ENCODE measurements around the gene RFESD. TPM values are rescaled to one million over a fixed set of nuclear protein-coding genes. Genes with fewer than 3 reads are reported as not detected.
"Not testable (repeated sequence)": the region's sequence is repeated elsewhere in the genome, so short reads cannot be mapped to it uniquely, and the experiment has no call there.

RFESD gene
- total RNA-seq, 2 donors from 2014 or later, result 2.5 to 4.3 TPM

DNA sequence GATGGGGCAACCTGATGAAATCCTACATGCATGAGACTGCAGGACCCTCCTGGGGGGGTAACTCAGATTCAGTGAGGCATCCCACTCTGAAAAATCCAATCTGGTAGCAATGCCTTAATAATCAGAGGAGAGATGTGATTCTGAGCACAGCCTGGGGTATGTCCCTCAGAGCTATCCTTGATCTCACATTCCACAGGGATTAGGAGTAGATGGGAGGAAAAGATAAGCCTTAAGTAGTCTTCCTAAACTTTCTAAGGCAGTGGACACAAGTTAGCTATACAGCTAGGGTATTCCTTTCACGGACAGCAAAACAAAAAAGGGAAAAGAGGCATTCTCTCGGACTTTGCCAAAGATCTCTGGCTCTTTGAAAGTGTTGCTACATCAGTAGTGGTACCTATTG, 40.1 kb downstream of the RFESD start:
- intact Hi-C loops (cut with DNase I), result no loop called here
- DNase-seq (no peak), ATAC-seq (no peak)

DNA sequence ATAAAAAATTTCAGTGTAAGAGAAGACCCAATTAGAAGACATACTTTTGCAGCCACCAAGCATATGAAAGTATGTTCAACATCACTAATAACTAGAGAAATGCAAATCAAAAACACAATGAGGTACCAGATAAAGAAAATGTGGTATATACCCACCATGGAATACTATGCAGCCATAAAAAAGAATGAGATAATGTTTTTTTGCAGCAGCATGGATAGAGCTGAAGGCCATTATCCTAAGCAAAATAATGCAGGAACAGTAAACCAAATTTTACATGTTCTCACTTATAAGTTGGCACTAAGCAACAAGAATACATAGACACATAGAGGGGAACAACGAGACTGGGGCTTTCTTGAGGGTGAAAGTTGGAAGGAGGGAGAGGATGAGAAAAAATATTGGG, 43.1 kb downstream of the RFESD start:
- DNase-seq (no peak), ATAC-seq (no peak)
- intact Hi-C loops (cut with DNase I), result no loop called here

DNA sequence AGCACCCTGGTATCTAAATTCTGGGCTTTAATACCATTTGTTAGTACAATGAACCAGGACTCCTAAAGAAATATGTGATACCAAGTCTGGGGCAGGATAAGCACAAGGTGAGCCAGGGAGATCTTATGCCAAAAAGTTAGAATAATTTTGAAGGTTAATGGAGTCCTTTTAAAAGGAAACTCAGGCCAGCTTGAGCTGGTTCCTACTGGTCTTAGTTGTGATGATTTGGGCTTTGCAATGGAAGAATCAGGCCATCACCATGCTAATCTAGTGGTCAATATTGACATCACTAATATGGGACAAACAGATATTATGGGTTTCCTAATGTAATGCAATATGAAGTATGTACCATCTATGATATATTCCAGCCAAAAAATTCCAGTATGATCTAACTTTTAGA, 43.8 kb downstream of the RFESD start:
- DNase-seq, result no peak
- ATAC-seq, result no peak
- intact Hi-C loops (cut with DNase I), result no loop called here

DNA sequence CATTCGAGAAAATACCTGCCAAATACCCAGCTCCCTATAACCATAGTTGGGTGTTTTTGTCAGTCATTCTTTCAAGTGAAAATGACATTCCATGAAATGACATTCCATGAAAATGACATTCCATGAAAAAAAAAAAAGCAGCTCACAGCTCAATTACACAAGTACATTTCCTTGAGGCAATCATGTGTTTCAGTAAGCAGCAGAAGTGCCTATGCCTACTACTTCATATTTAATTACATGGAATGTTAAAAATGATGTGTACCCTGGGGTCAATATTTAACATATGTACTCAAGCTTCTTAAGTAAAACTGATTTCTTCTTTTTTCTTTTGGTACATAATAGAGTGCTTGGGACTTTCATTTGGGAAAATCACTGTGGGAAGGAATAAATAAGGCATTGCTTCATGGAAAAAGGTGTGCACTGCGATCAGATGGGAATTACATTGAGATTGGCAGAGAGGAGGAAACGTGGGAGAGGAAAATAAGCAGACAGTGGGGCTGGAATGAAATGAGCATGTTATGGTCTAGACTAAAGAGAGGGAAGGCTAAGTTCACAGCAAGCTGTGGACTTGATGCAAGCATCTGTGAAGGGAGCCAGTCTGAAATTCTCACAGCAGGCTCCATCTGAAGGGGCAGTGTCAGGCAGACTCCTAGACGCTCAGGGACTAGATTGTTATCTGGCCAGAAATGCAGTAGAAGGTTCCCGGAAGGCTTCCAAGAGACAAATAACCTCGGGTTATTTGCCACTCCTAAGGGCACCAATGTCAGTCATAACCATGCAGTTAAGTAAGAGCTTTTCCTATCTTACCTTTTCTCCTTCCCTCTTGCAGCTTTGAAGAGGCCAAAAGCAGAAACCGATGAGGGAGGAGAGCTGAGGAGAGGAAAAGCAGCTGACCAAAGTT, 51.5 kb downstream of the RFESD start:
- DNase-seq (no peak), ATAC-seq (no peak)
- intact Hi-C loops (cut with DNase I), result no loop called here

DNA sequence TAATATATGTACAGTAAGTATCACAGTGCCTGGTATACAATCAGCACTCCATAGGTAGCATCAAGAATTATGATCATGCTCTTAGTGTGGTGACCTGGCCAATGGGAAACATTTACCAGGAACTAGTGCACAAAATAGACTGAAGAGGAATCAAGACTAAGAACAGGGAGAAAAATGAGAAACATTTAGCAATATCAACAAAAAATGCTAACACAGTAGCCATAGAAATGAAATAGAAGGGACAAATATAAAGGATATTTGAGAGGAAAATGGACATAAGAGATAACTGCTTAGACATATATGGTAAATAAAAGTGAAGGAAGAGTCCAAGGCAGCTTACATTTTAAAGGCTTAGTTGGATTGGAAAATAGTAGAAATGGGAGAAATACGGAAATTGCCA, 52.8 kb downstream of the RFESD start:
- no peak for DNase-seq
- intact Hi-C loops (cut with DNase I), result no loop called here

DNA sequence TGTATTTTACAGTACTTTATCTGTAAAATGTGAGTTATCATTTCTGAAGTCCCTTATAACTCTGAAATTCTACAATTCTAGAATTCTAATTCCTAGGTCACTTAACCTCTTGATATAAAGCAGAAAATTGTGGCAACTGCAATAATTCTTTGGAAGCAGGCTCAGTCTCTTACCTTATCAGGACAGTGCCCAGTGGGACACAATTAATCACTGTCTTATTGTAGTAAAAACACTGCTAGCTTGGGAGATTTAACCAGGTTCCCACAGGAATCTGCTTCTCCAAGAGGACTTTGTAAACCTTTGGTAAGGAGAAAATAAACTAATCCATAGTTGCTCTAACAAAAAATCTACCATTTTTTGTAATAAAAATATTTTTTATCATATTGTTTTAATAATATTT, 54.5 kb downstream of the RFESD start:
- DNase-seq (no peak), ATAC-seq (no peak)
- intact Hi-C loops (cut with DNase I), result no loop called here

More for the DNA sequence above, 52.8 kb downstream of the RFESD start:
- ATAC-seq, result no peak

DNA sequence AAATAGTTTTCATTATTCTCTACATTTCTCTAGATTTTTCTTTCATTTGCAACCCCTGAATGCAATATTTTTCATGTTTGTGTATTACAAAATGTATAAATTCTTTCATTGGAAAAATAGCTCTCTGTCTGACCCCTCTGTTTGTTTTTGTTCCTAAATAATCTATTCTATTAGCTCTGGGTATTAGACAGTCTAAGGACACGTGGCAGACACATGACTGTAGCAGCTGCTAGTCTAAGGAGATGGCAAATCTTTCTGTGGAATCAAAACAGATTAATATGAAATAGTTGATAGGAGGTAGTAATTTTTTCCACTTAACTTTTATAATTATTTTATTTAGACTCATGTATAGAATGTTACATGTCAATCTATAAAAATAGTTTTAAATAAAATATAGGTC, 57.6 kb downstream of the RFESD start:
- intact Hi-C loops (cut with DNase I), result no loop called here
- no peak for ATAC-seq
- DNase-seq, result no peak

DNA sequence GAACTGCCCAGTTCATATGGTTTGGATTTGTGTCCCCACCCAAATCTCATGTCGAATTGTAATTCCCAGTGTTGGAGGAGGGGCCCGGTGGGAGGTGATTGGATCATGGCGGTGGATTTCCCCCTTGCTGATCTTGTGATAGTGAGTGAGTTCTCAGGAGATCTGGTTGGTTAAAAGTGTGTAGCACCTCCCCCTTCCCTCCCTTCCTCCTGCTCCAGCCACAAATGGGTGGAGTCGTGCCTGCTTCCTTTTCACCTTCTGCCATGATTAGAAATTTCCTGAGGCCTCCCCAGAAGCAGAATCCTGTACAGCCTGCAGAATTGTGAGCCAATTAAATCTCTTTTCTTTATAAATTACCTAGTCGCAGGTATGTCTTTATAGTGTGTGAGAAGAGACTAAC, 59.6 kb downstream of the RFESD start:
- ATAC-seq; intact Hi-C loops (cut with DNase I); DNase-seq: not testable (repeated sequence)

DNA sequence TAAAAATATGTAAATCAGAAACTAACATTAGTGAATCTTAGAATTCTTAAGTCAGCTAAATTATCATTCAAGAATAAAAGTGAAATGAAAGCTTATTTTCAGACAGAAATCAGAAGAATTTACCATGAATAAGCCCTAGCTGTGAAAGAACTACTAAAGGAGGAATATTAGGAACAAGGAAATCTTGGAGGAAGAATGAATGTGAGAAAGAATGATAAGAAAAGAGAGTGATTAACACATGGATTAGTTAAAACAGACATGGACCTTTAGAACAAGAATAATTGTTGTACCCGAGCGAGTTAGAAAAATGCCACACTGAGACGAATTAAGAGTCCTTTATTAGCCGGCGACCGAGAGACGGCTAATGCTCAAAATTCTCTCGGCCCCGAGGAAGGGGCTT, 60.5 kb downstream of the RFESD start:
- no peak for DNase-seq
- intact Hi-C loops (cut with DNase I), result no loop called here
- no peak for ATAC-seq

Other genes with a start within 250 kb of the RFESD start
- 10 to 100 TPM; 54.6 to 56.7 TPM for gene SKIC3, start 91.8 kb upstream of the RFESD start, total RNA-seq
- gene ARSK, start 91.7 kb upstream of the RFESD start, total RNA-seq, result 1 to 10 TPM; 2.3 to 3.9 TPM
- gene GPR150, start 26.7 kb upstream of the RFESD start, total RNA-seq, result under 1 TPM in 1 of 2 donors, not detected in 1; 0.10 TPM
- under 1 TPM; 0.21 to 0.47 TPM for gene SPATA9, start 36.2 kb downstream of the RFESD start, total RNA-seq
- gene RHOBTB3, start 84.6 kb downstream of the RFESD start, total RNA-seq, result 100 to 1,000 TPM; 101 to 110 TPM
- 10 to 100 TPM; 73.1 to 76.0 TPM for gene GLRX, start 175.9 kb downstream of the RFESD start, total RNA-seq